MCF 10A (cell line): ENCODE data around the gene VAMP3. TPM values are rescaled to one million over a fixed set of nuclear protein-coding genes. Genes with fewer than 3 reads are reported as not detected.

Source experiments
- BruUV-seq: library from RNA; stranded (reverse); fragments of 400-500 nt; replicated peaks from 2 replicates; lab custom pipeline; 2021; lab: Mats Ljungman, UMichigan
- CTCF ChIA-PET: fragments of 300-600 bp; sonication (Branson Sonifier 250); formaldehyde crosslinking; extraction: SDS; loops from one replicate; lab custom pipeline; 2021; ENCODE audit warnings: antibody characterized with exemption, inconsistent platforms; lab: Yijun Ruan, JAX
- POLR2A ChIA-PET: fragments of 300-600, 350-650 bp; sonication (Branson Sonifier 250); formaldehyde crosslinking; extraction: SDS; loops from one replicate; lab custom pipeline; 2020; ENCODE audit warnings: antibody characterized with exemption, inconsistent platforms; lab: Yijun Ruan, JAX
- DNase-seq: peaks from one replicate; pipeline ENCODE4 v3.0.0-alpha.2; 2018; ENCODE audit not compliant: unreplicated experiment
- H3K27ac Mint-ChIP-seq: one replicate; pipeline ENCODE4 v1.8.0; 2022; ENCODE audit warnings: mild to moderate bottlenecking, low read depth, mixed read lengths; ENCODE audit not compliant: unreplicated experiment
- H3K27me3 Mint-ChIP-seq: one replicate; pipeline ENCODE4 v1.8.0; 2022; ENCODE audit warnings: mixed read lengths; ENCODE audit not compliant: insufficient read depth, unreplicated experiment
- H3K36me3 Mint-ChIP-seq: one replicate; pipeline ENCODE4 v1.8.0; 2022; ENCODE audit warnings: mild to moderate bottlenecking, moderate library complexity, mixed read lengths; ENCODE audit not compliant: insufficient read depth, unreplicated experiment
- H3K4me1 Mint-ChIP-seq: one replicate; pipeline ENCODE4 v1.8.0; 2022; ENCODE audit warnings: mixed read lengths; ENCODE audit not compliant: insufficient read depth, unreplicated experiment
- H3K4me3 Mint-ChIP-seq: one replicate; pipeline ENCODE4 v1.8.0; 2022; ENCODE audit warnings: mild to moderate bottlenecking, moderate library complexity, mixed read lengths; ENCODE audit not compliant: unreplicated experiment
- H3K9me3 Mint-ChIP-seq: one replicate; pipeline ENCODE4 v1.8.0; 2022; ENCODE audit warnings: mixed read lengths; ENCODE audit not compliant: unreplicated experiment
- CTCF ChIP-seq: fragments of 200-600 bp; IDR thresholded peaks from one replicate; pipeline ENCODE4 v1.8.0; 2022; ENCODE audit warnings: antibody characterized with exemption, mild to moderate bottlenecking; ENCODE audit not compliant: unreplicated experiment
- intact Hi-C: fragments of 100-400 bp; cut with micrococcal nuclease; formaldehyde crosslinking; loops from 2 replicates; pipeline ENCODE4 v1.14.1; 2022
- total RNA-seq: library from RNA; stranded (reverse); gene quantifications from 2 replicates; pipeline ENCODE4 v1.2.3, GENCODE V29; 2022

Gene VAMP3
- total RNA-seq, 1 experiment from 2014 or later: 58.6 TPM

- no peaks in the 10 kb centered on the region for H3K27me3 Mint-ChIP-seq
- intact Hi-C loops: no loop called here
- H3K9me3 Mint-ChIP-seq: no peaks in the 10 kb centered on the region
- no peaks in the 10 kb centered on the region for H3K36me3 Mint-ChIP-seq
- H3K4me1 Mint-ChIP-seq: no peaks in the 10 kb centered on the region
- no TSS peak for BruUV-seq
- no peak for TF ChIP-seq CTCF
- no peak overlapping the region for H3K4me3 Mint-ChIP-seq
- no peak for DNase-seq
- POLR2A ChIA-PET: no interaction called here
- H3K27ac Mint-ChIP-seq: no peak overlapping the region
- CTCF ChIA-PET: interaction anchor here (0.6 kb wide), 1 partner anchor 992 kb away, joined by 4 read pairs; no protein-coding TSS in a partner anchor
Observed at GRCh38 chr1:7805460-7805859, 34.4 kb downstream of the VAMP3 start.

GRCh38 chr1:7808253-7808844 lies 37.3 kb downstream of the VAMP3 start:
- peak; percentile 60 for TF ChIP-seq CTCF
- no peaks in the 10 kb centered on the region for H3K4me1 Mint-ChIP-seq
- H3K27me3 Mint-ChIP-seq: no peaks in the 10 kb centered on the region
- H3K27ac Mint-ChIP-seq: no peak overlapping the region
- CTCF ChIA-PET: interaction anchor here (0.7 to 1.6 kb wide), 8 partner anchors 13 to 140 kb away, joined by 3 to 9 read pairs (median 4); no protein-coding TSS in a partner anchor
- H3K36me3 Mint-ChIP-seq: no peaks in the 10 kb centered on the region
- BruUV-seq: no TSS peak
- intact Hi-C loops: loop anchor here (1.0 kb wide), 2 partner anchors 94 to 167 kb away; no protein-coding TSS in a partner anchor
- H3K4me3 Mint-ChIP-seq: no peak overlapping the region
- peak; percentile 44 for DNase-seq
- POLR2A ChIA-PET: interaction anchor here (0.9 kb wide), 1 partner anchor 94 kb away, joined by 3 read pairs; no protein-coding TSS in a partner anchor
- H3K9me3 Mint-ChIP-seq: peaks cover 7% of the 10 kb centered on the region

- Mint-ChIP-seq H3K4me1 (no peaks in the 10 kb centered on the region), H3K36me3 (no peaks in the 10 kb centered on the region), H3K9me3 (peaks cover 18% of the 10 kb centered on the region), H3K27ac (no peak overlapping the region), H3K4me3 (no peak overlapping the region), H3K27me3 (no peaks in the 10 kb centered on the region)
- intact Hi-C loops: no loop called here
- POLR2A ChIA-PET: interaction anchor here (0.6 to 1.2 kb wide), 2 partner anchors 36 to 91 kb away, joined by 3 read pairs; no protein-coding TSS in a partner anchor
- no TSS peak for BruUV-seq
- no peak for TF ChIP-seq CTCF
- DNase-seq: no peak
- CTCF ChIA-PET: no interaction called here
Observed at GRCh38 chr1:7809742-7810141, 38.6 kb downstream of the VAMP3 start.

- no TSS peak for BruUV-seq
- Mint-ChIP-seq H3K4me1 (no peaks in the 10 kb centered on the region), H3K27me3 (no peaks in the 10 kb centered on the region), H3K36me3 (no peaks in the 10 kb centered on the region), H3K9me3 (peaks cover 21% of the 10 kb centered on the region), H3K27ac (no peak overlapping the region), H3K4me3 (no peak overlapping the region)
- ChIA-PET CTCF (no interaction called here), POLR2A (interaction anchor here (0.6 to 1.2 kb wide), 2 partner anchors 36 to 90 kb away, joined by 3 read pairs; no protein-coding TSS in a partner anchor)
- no peak for TF ChIP-seq CTCF
- intact Hi-C loops: no loop called here
- DNase-seq: peak; percentile 85
Observed at GRCh38 chr1:7810395-7810794, 39.3 kb downstream of the VAMP3 start.
